NCI-H748 treated with DMSO at 0.1 percent for 48 hours (cell line): ENCODE data around the gene DCTN4.

Experiments used
- DNase-seq: peaks from one replicate; lab custom pipeline; 2025; lab: John Stamatoyannopoulos, UW

The DCTN4 gene

DNA sequence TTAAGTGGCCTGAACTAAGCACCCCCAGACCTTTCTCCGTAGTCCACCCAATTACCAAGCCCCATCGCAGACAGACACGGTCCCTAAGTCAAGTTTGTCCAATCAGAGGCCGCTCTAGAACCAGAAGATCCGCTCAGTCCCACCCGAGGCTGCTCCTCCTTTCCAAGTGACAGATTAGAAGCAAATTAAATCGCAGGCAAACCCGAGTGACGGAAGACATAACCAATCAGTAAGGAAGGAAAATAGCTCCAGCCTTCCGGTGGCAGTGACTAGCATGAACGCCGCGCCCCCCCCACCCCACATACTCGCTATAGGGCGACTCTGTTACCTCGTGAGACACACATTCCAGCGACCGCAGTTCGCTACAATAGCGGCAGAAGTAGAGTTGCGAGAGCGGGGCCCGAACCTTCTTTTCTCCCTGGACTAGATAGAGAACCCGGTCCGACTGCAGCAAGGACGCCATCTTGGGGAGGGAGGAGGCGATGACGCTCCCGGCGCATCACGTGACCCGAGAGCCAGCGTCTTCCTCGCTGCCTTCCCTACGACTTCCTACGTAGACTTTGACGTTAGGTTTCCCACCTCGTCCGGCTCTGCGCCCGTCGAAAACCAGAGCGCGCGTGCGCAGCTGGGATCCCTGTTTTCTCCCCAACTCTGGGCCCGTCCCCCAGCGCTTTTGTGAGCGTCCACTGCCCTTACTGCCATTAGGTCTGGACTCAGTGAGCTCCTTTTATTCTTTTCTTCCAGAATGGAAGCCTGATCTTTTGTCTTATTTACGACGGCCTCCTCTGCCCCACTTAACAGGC lies at the start of gene DCTN4:
DCTN4 (minus strand) TSS at position 487 of the 803 bp plus-strand sequence; CDS start at position 463, 24 bp downstream.
- peak; percentile 98 for DNase-seq

DNA sequence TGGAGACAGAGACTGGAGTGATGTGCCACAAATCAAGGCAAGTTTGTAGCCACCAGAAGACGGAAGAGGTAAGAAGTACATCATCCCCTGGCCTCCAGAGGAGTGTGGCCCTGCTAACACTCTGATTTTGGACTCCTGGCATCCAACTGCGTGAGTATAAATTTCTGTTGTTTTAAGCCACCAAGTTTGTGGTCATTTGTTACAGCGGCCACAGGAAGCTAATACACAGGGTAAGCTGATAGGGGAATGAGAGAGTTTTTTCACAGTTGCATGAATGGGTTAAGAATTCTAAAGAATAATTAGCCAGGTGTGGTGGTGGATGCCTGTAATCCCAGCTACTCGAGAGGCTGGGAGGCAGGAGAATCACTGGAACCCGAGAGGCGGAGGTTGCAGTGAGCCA lies 45.6 kb upstream of the DCTN4 start:
- DNase-seq = no peak

DNA sequence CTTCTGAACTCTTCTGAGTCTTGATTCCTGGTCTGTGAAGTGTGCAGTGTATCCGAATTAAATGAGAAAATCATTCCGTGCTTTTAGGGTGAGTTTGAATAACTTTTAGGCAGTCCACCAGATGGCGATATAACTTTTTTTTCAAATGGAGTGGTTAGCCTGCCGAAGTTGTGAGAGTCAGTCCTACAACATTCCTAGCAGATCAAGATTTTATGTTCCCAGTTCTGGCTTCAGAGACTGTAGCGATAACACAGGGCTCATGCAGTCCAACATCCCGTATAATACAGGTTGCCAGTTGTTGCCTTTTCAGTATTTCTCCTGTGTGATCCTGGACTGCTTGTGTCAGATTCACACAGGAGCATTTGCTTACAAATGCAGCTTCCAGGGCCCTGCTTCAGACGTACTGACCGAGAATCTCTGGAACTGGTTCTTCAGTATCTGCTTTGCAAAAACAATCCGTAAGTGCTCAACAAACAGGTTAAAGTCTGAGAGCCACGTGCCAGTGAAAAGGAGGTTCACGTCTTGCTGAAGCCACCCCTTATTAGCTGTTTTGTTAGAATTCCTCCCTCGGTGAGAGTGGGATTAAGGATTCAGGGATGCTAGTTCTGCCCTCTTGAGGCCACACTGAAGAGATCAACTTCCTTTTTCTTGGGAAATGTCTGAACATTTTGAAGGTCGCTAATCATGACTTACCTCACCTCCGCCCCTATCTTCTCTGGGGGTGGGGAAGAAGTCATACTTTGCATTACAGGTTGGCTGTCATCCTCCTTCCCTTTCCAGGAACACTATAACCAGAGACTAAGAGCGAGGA lies 42.5 kb upstream of the DCTN4 start:
- peak; percentile 47 for DNase-seq

DNA sequence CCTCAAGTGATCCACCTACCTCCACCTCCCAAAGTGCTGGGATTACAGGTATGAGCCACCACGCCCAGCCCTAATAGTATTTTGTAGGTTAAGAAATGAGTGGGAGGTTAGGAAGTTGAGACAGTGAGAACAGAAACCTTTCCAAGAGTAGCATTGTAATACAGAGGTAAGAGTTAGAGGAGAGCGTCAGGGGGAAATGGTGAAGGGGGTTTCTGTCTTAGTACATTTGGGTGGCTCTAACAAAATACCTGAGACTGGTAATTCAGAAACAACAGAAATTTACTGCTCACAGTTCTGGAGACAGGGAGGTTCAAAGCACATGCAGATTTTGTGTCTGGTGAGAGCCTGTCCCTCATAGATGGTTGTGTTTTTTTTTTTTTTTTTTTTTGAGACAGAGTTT lies 38.6 kb upstream of the DCTN4 start:
- DNase-seq = no peak

DNA sequence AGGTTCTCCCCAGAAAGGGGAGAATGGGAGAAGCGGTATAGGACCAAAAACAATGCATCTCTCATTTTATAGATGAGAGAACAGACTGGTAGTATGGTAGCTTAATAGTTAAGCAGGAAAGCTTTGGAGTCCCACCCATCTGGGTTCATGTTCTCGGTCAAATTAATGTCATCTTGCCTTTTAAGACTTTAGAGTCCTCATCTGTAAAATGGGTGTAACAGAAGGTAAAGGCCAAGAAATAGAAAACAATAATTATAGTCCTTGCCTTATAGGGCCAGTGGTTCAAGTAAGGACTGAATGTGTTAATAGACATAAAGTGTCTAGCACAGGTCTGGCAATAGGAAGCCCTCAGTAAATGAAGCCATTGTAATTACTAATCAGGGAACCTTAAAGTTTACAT lies 36.1 kb upstream of the DCTN4 start:
- DNase-seq = no peak

DNA sequence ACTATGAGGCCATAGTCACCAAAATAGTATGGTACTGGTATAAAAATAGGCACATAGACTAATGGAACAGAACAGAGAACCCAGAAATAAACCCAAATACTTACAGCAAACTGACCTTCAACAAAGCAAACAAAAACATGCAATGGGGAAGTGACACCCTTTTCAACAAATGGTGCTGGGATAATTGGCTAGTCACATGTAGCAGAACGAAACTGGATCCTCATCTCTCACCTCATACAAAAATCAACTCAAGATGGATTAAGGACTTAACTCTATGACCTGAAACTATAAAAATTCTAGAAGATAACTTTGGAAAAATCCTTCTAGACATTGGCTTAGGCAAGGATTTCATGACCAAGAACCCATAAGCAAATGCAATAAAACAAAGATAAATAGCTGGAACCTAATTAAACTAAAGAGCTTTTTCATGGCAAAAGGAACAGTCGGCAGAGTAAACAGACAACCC lies 34.6 kb upstream of the DCTN4 start:
- DNase-seq = peak; percentile 10

DNA sequence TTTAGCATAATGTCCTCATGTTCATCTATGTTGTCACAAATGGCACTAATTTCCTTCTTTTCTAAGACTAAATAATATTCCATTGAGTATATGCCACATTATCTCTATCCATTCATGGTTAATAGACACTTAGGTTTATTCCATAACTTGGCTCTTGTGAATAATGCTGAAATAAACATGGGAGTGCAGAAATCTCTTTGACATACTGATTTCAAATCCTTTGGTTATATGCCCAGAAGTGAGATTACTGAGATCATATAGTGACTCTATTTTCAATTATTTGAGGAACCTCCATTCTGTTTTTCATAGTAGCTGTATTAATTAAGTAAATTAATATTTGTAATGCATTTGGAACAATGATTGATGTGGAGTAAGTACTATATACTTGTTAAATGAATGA lies 32.7 kb upstream of the DCTN4 start:
- no peak for DNase-seq

DNA sequence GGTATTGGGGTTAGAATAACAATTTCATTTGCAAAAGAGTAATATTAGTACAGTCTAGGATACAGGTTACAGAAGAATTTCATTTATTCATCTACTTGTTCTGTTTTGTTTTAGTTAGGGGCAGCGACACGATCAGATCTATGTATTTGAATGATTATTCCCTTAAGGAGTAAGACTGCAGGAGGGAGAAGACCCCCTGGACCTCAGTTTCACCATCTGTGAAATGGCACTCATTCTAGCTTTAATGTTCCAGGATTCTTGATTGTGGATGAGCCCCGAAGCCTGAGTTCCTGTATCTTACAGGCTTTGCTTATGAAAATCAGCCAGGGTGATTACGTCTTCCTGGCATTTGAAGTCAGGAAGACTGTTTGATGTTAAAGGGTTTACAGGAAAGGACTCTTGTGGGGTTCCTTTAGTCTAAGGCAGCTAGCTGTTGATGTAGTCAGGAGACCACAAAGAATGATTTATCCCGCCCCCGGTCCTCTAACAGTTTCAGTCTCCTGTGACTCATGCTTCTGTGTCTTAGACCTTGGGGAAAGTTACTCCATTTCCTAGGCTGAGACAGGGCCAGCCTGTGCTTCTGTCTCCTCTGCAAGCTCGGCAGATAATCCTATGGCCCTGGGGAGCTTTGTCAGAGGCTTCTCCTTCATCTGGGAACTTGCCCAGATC lies 31.3 kb upstream of the DCTN4 start:
- DNase-seq = no peak

DNA sequence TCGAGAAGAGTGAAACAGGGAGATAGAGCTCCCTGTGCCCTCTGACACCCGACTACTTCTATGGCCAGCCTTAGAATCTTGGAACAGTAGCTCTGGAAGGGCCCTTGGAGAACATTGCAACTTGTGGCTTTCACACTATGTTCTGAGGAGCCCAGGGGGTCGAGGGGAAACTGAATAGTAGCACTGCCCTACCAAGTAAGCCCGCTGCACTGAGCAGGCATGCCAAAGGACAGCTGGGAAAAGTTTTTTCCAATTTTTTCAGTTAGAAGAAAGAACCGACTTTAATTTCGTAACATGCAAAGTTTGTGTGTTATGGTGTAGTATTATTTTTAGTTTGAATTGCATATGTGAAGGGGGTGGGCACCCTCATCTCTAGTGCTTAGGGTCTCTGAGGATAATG lies 30.6 kb upstream of the DCTN4 start:
- no peak for DNase-seq

DNA sequence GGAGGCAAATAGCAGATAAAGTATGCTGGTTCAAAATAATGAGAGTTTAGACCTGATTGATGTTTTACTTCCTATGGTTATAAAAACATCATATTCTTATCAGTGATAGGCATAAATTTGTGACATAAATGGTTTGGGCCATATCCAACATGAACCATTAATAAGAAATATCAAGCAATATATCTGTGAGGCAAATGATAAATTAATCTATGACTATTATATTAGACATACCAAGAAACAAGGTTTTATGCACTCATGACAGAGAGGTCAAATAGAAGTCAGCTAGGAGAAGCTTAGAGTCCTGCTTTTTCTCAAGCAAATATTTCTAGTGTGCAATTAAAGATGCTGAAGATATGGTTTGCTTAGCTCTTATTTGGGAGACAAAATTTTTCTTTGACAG lies 30.2 kb upstream of the DCTN4 start:
- DNase-seq = no peak

DNA sequence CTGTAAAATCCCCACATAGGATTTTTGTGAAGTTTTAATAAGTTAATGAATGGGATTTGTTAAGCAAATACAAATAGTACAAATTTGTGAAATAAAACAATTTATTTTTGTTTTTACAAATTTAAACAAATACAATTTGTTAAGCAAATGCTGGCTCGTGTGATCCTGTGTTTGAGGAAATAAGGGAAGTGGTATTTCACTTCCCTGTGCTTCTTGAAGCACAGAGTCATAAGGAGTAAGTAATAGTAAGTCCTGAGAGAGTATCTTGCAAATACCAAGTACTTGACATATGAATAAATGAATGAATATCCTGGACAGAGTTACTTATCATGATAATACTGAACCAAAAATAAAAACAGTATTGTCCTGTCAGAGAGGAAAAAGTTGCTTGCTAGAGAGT lies 28.8 kb upstream of the DCTN4 start:
- DNase-seq = no peak

DNA sequence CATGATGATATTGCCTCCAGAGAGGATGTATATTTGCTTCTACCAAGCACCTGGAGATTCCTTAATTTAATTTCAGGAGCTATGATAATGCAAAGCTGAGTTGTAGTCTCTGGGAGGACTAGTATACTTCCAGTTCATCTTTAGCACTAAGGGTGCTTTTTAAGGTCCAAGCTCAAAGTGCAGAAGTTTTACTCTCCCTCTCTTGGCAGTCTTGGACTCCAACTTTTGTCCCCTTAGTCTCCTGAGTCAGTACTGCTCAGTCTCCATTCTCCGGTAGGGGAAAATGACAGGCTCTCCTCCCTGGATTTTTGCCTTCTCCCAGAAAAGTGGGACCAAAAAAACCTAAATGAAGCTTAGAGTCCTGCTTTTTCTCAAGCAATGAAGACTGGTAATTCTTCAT lies 28.1 kb upstream of the DCTN4 start:
- DNase-seq = no peak

DNA sequence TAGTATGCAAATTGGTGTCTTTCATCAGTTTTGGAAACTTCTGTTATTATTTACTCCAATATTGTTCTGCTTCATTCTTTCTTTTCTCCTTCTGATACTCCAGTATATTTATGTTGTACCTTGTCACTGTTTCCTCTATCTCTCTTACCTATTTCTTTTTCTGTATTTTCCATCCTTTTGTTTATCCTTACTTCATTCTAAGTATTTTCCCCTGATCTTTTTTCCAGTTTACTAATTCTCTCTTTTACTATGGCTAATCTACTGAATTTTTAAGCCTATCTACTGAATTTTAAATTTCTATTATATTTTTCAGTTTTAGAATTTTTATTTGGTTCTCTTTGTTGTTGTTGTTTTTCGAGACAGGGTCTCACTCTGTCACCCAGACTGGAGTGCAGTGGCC lies 27.1 kb upstream of the DCTN4 start:
- no peak for DNase-seq

DNA sequence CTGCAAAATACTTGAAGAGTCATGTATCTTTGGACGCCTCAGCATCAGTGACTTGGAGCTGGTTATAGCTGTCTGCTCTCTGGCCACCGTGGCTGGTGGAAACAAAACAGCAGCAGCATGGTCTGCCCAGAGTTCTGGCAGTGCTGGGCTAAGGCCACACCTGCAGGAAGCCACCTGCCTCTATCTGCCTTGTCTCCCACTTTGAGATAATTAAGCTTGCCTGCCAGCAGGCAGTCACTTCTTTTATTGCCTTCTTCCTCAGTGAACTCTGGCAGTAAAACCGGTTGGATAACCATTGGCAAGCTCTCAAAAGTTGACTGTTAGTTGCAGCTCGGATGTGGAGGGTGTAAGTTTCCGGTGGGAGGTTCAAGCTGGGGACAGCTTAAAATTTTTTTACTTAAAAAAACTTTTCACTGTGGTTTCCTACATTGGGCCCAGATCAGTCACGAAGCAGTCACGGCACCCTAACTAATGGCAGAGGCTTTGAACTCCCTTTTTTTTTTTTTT lies 24.7 kb upstream of the DCTN4 start:
- DNase-seq = peak; percentile 73

DNA sequence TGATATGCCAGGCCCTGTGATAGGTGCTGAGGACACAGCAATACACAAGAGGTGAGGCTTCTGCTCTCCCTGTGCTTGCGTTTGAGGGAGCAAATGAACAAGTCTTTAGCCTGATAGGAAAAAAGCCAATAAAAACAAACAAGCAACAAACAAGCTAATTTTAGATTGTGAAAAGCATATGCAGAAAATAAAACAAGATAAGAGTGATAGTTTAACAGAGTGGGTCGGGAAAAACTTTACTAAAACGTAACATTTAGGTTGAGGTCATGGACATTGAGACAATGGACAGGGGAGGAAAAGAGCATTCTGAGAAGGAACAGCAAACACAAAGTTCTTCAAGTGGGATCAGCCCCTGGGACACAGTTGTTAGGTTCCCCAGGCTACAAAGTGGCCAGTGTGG lies 24.0 kb upstream of the DCTN4 start:
- no peak for DNase-seq

DNA sequence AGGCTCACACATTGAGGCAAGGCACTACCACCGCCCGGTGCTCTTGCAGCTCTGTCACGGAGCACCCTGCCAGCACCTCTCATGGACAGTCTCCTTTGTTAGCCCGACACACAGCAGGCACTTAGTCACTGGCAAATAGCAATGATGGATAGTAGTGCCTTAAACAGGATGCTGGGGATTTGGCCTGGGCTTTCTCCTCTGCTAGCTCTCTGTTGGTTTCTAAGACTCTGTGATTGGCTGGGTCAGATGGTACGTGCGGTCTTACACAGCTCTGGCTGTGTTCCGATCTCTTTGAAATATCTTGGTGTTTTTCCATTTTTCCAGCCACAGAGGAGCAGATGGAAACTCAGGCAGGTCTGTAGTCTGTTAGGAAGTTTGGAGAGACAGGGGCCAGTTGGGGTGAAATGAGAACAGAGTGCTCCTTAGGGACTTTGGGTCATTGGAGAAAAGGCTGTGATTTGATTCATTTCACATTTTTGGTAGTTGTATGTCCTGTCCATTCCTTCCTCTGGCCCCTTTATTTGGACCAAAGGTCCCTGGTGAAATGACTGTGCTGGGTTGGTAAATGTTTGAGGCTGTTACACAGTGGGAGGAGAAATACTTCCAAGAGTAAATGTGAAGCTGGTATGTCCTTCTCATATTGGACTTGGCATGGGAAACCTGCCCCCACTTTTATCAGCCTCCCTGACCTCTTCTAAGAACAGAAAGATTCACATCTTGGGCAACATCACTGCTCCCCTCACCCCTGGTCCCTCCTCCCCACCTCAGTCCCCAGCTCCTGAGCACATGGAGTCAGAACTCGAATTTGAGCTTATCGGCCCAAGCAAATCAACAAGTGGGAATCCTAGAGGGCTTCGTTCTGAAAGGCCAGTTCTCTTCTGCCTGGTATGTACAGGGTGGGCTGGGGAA lies 23.1 kb upstream of the DCTN4 start:
- DNase-seq = no peak

DNA sequence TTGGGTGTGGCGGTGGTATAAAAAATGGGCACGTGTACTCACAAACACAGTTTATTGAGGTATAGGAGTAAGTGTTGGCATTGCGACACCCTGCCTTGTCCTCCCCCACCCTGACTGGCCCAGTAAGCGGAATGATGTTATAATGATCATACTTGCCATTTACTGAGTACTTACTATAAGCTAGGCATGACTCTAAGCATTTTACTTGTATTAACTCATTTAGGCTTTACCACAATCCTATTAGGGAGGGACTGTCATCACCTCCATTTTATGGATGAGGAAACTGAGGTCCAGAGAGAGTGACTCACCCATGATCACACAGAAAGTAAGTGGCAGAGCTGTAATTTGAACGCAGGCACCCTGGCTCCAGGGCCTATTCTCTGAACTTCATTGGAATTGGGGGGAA lies 22.0 kb upstream of the DCTN4 start:
- DNase-seq = no peak

DNA sequence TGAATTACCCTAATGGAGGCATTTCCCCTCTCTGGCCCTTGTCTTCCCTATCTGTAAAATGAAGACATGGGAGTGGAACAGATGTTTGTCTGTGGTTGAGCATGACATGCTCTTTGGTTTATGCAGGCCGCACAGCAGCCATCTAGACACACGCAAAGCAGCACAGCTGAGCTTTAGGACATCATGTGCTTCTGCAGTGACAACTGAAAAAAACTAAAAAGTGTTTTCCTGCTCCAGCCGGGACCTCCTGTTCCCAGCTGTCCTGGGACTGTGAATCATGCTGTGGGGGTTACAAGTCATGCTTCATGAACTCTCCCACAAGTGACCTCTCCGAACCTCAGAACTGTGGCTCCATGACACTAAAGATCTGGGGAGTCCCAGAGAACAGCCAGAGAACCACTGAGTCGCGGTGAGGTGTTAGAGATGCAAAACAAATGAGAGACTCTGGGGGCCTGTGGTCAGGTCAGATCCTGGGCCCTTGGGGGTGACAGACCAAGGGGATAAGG lies 21.4 kb upstream of the DCTN4 start:
- DNase-seq = no peak

DNA sequence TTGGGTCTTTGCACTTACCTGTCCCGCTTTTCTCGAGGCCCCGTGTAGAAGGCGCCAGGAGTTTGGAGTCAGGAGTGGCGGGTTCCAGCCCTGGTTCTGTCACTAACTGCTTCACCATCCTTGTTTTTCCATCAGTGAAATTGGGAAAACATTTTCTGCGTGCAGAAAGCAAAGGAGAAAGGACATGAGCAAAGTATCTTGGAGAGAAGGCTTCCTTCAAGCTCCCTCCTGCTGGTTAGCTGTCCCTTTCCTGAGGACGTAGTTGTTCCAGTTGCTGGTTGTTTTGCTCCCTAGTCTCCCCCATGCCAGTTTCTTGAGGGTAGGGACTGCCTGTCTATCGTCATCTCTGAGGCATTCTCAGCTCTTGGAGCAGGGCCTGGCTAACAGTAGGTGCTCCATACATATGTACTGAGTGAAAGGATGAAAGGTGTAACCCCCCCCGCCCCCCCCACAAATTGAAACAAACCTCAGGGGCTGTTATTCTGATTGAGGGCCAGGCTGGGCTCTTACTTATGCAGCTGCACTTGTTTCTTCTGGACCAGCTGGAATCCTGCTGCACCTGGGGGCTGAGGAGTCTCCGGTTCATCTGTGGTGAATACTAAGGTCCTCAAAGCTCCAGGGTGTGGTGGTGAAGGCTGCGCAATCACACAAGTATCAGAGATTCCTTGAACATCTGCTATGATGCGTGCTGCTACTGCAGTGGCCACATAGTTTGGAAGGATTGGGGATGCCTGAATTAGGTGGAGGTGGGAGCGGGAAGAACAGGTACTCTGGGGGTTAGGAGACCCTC lies 20.8 kb upstream of the DCTN4 start:
- DNase-seq = no peak
